ENCODE measurements around the gene EPHB1.

EPHB1 gene

DNA sequence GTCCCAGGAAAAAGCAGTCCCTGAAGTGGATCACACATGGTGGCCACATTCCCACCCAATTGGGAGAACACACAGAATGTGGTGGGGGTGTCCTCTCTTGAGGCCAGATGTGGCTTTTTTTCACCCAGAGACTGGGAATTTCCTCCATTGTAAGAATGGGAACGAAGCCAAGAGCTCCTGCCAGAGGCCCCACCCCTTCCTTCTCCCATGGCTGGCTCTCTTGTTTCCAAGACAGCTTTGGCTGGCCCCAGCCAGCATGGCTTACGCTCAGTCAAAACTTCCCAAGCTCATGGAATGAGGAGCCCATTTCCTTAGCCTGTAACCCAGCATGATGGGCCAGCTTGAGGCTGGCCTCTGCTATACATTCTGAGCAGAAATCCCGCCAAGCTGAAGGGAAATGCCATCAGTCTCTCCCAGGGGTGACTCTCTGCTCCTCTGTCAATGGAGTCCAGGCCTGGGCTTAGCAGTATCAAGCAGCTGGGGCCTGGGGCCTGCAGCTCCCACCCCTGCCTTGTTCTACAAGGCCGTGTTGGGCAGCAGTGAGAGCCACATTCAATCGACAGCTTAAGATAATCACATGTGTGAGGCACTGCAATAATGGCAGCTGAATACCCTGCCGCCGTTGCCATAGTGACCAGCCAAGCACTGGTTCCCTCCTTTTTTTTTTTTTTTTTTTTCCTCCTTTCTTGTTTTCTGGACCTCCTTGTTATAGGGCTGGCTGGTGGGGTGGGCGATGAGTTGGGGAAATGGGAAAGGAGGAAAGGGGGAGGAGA, 142.4 kb downstream of the EPHB1 start:
- no peaks in the 10 kb centered on the region for H4K20me1 ChIP-seq (ENCODE audit: insufficient read depth, low read length)
- TF ChIP-seq, protein P1, sequence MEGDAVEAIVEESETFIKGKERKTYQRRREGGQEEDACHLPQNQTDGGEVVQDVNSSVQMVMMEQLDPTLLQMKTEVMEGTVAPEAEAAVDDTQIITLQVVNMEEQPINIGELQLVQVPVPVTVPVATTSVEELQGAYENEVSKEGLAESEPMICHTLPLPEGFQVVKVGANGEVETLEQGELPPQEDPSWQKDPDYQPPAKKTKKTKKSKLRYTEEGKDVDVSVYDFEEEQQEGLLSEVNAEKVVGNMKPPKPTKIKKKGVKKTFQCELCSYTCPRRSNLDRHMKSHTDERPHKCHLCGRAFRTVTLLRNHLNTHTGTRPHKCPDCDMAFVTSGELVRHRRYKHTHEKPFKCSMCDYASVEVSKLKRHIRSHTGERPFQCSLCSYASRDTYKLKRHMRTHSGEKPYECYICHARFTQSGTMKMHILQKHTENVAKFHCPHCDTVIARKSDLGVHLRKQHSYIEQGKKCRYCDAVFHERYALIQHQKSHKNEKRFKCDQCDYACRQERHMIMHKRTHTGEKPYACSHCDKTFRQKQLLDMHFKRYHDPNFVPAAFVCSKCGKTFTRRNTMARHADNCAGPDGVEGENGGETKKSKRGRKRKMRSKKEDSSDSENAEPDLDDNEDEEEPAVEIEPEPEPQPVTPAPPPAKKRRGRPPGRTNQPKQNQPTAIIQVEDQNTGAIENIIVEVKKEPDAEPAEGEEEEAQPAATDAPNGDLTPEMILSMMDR (IDR thresholded peaks at IDR 0.05; ENCODE audit: low read length), result no peak
- TF ChIP-seq EZH2 (IDR thresholded peaks at IDR 0.05; ENCODE audit: borderline replicate concordance, low read length), result no peak
- no peaks in the 10 kb centered on the region for H3F3A ChIP-seq (ENCODE audit: insufficient read depth, low read length)
- no peak overlapping the region for H2AFZ ChIP-seq (ENCODE audit: low read length)
- no peaks in the 10 kb centered on the region for H3K79me2 ChIP-seq (ENCODE audit: insufficient read depth, low read length)
- no peaks in the 10 kb centered on the region for H3K36me3 ChIP-seq (ENCODE audit: insufficient read depth, low read length)
- no peak overlapping the region for H3K9ac ChIP-seq (ENCODE audit: low read length)
- H3K27ac ChIP-seq (ENCODE audit: low read depth, low read length, poor library complexity, severe bottlenecking), result no peak overlapping the region
- no peaks in the 10 kb centered on the region for H3K9me2 ChIP-seq (ENCODE audit: low read depth, low read length)
- H3K4me3 ChIP-seq (ENCODE audit: low read depth, low read length, poor library complexity, severe bottlenecking), result no peak overlapping the region
- peaks cover 15% of the 10 kb centered on the region for H3K27me3 ChIP-seq (ENCODE audit: insufficient read depth, low read length)
- H3K9me3 ChIP-seq (ENCODE audit: low read length), result no peaks in the 10 kb centered on the region
- H3K4me2 ChIP-seq (ENCODE audit: low read length), result no peak overlapping the region
- no peaks in the 10 kb centered on the region for H3K4me1 ChIP-seq (ENCODE audit: insufficient read depth, low read length, severe bottlenecking)

DNA sequence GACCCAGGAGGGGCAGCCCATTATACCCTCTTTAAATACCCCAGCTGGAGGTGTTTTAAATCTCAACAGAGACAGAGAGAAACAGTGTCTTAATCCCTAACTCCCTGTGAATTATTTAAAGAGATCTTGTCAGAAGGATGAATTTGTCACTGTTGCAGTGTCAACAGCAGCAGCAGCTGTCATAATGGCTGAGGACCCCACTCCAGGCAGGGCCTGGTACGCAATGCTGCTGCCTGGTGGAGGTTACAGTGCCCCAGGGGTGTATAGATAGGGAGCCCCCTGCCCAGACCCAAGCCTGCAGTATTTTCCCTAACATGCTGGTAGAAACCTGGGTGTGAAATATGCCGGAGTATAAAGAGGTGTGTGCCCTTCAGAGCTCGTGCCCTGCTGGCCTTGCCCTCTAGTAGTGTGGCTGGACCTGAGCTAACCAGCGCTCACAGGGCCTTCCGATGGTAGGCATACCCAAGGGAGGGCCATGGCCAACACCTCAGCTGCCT, 143.0 kb downstream of the EPHB1 start:
- Histone ChIP-seq H3F3A (ENCODE audit: insufficient read depth, low read length) (no peaks in the 10 kb centered on the region), H3K9me3 (ENCODE audit: low read length) (no peaks in the 10 kb centered on the region), H3K27me3 (ENCODE audit: insufficient read depth, low read length) (peaks cover 15% of the 10 kb centered on the region), H3K27ac (ENCODE audit: low read depth, low read length, poor library complexity, severe bottlenecking) (no peak overlapping the region), H2AFZ (ENCODE audit: low read length) (no peak overlapping the region), H3K79me2 (ENCODE audit: insufficient read depth, low read length) (no peaks in the 10 kb centered on the region), H4K20me1 (ENCODE audit: insufficient read depth, low read length) (no peaks in the 10 kb centered on the region), H3K4me3 (ENCODE audit: low read depth, low read length, poor library complexity, severe bottlenecking) (no peak overlapping the region), H3K9me2 (ENCODE audit: low read depth, low read length) (no peaks in the 10 kb centered on the region), H3K4me1 (ENCODE audit: insufficient read depth, low read length, severe bottlenecking) (no peaks in the 10 kb centered on the region), H3K9ac (ENCODE audit: low read length) (no peak overlapping the region), H3K4me2 (ENCODE audit: low read length) (no peak overlapping the region), H3K36me3 (ENCODE audit: insufficient read depth, low read length) (no peaks in the 10 kb centered on the region)
- TF ChIP-seq, protein P1 (IDR thresholded peaks at IDR 0.05; ENCODE audit: low read length), result no peak
- no peak for TF ChIP-seq EZH2 (IDR thresholded peaks at IDR 0.05; ENCODE audit: borderline replicate concordance, low read length)

- no peaks in the 10 kb centered on the region for H3K36me3 ChIP-seq (ENCODE audit: insufficient read depth, low read length)
- no peak overlapping the region for H3K4me2 ChIP-seq (ENCODE audit: low read length)
- no peaks in the 10 kb centered on the region for H4K20me1 ChIP-seq (ENCODE audit: insufficient read depth, low read length)
- no peak for TF ChIP-seq EZH2 (IDR thresholded peaks at IDR 0.05; ENCODE audit: borderline replicate concordance, low read length)
- TF ChIP-seq, protein P1 (IDR thresholded peaks at IDR 0.05; ENCODE audit: low read length), result no peak
- H3K27me3 ChIP-seq (ENCODE audit: insufficient read depth, low read length), result peaks cover 15% of the 10 kb centered on the region
- no peak overlapping the region for H3K27ac ChIP-seq (ENCODE audit: low read depth, low read length, poor library complexity, severe bottlenecking)
- no peaks in the 10 kb centered on the region for H3K79me2 ChIP-seq (ENCODE audit: insufficient read depth, low read length)
- no peaks in the 10 kb centered on the region for H3K9me3 ChIP-seq (ENCODE audit: low read length)
- no peak overlapping the region for H3K4me3 ChIP-seq (ENCODE audit: low read depth, low read length, poor library complexity, severe bottlenecking)
- no peak overlapping the region for H3K9ac ChIP-seq (ENCODE audit: low read length)
- no peaks in the 10 kb centered on the region for H3K4me1 ChIP-seq (ENCODE audit: insufficient read depth, low read length, severe bottlenecking)
- H3F3A ChIP-seq (ENCODE audit: insufficient read depth, low read length), result no peaks in the 10 kb centered on the region
- H2AFZ ChIP-seq (ENCODE audit: low read length), result no peak overlapping the region
- H3K9me2 ChIP-seq (ENCODE audit: low read depth, low read length), result no peaks in the 10 kb centered on the region
Measured at GRCh38 chr3:134939978-134940377, 144.9 kb downstream of the EPHB1 start.
